Transverse colon (tissue), 4 donors: ENCODE measurements around the gene PXN. TPM values are rescaled to one million over a fixed set of nuclear protein-coding genes. Genes with fewer than 3 reads are reported as not detected.

ENCODE experiments used
- DNase-seq: peaks from one replicate; pipeline ENCODE4 v3.0.0-alpha.2; 2019
- H3K27ac ChIP-seq, 4 donors: fragments of 200-600 bp; sonication (generic); 2 replicates each; pipeline ENCODE4 v1.5.1; 2016 to 2018; ENCODE audit warnings: inconsistent platforms in 4 of 4
- H3K27me3 ChIP-seq: fragments of 200-600 bp; sonication (generic); 2 replicates; pipeline ENCODE4 v1.5.1; 2017; ENCODE audit warnings: inconsistent platforms
- H3K36me3 ChIP-seq, 4 donors: fragments of 200-600 bp; sonication (generic); 2 replicates each; pipeline ENCODE4 v1.5.1; 2017 to 2019; ENCODE audit warnings: inconsistent platforms in 4 of 4
- H3K4me1 ChIP-seq, 4 donors: fragments of 200-600 bp; sonication (generic); 2 replicates each; pipeline ENCODE4 v1.5.1; 2017 to 2020; ENCODE audit warnings: inconsistent platforms in 4 of 4
- H3K4me3 ChIP-seq, 4 donors: fragments of 200-600 bp; sonication (generic); 1 replicate in 1 of 4; 2 replicates in 3 of 4; pipeline versions ENCODE4 v1.5.1 to v1.6.1; 2017 to 2019; ENCODE audit warnings: inconsistent platforms in 4 of 4
- H3K9me3 ChIP-seq, 2 donors: fragments of 200-600 bp; sonication (generic); 2 replicates each; pipeline ENCODE4 v1.5.1; 2017 to 2019; ENCODE audit warnings: inconsistent platforms in 2 of 2
- EP300 ChIP-seq: sonication (generic); formaldehyde crosslinking; IDR thresholded peaks from one replicate; pipeline ENCODE4 v1.6.1; 2017; ENCODE audit warnings: antibody characterized with exemption, low read depth
- POLR2A ChIP-seq: fragments of 450-650 bp; IDR thresholded peaks from one replicate; pipeline ENCODE4 v1.6.1; 2016; ENCODE audit warnings: antibody characterized with exemption, mild to moderate bottlenecking, moderate library complexity
- POLR2AphosphoS5 ChIP-seq, 3 donors: sonication (generic); formaldehyde crosslinking; IDR thresholded peaks; one replicate each; pipeline ENCODE4 v1.6.1; 2016; ENCODE audit warnings: antibody characterized with exemption in 3 of 3
- WGBS, 2 donors: methylation state at CpG; one replicate each; pipeline ENCODE4 v1.1.5; 2018; ENCODE audit warnings: low coverage in 1 of 2; 5-methylcytosine and 5-hydroxymethylcytosine counted together
- in situ Hi-C, 4 donors: fragments of 200-750 bp; cut with MboI; loops; one replicate each; pipeline versions ENCODE4 v1.15.0 to v1.15.1; 2017; ENCODE audit warnings: low sequenced_read_pairs in 3 of 4, low pct_ligation_motif_present in 1 of 4, low pct_unique_long_range_greater_than_20kb in 1 of 4
- intact Hi-C: fragments of 100-400 bp; cut with DNase I; formaldehyde crosslinking; loops from one replicate; pipeline ENCODE4 v1.15.1; 2023; ENCODE audit warnings: low total_unique reads
- total RNA-seq, 4 donors: library from RNA; depleted of rRNA; stranded (reverse); fragments of >200 nt; gene quantifications; one replicate each; pipeline ENCODE4 v1.1.0, GENCODE V29; 2016
- TF ChIP-seq, protein P1 (sequence below), 5 experiments: fragments of 200-600 bp in 3 of 5; fragments of 450-650 bp in 2 of 5; sonication (generic) in 3 of 5; IDR thresholded peaks; 1 replicate in 2 of 5; 2 replicates in 3 of 5; pipeline ENCODE4 v1.5.1; 2016 to 2017; ENCODE audit warnings: antibody characterized with exemption in 5 of 5, inconsistent platforms in 3 of 5, mild to moderate bottlenecking in 2 of 5, moderate library complexity in 1 of 5

PXN gene
- 100 to 1,000 TPM; 101 to 328 (median 198) TPM for total RNA-seq

DNA sequence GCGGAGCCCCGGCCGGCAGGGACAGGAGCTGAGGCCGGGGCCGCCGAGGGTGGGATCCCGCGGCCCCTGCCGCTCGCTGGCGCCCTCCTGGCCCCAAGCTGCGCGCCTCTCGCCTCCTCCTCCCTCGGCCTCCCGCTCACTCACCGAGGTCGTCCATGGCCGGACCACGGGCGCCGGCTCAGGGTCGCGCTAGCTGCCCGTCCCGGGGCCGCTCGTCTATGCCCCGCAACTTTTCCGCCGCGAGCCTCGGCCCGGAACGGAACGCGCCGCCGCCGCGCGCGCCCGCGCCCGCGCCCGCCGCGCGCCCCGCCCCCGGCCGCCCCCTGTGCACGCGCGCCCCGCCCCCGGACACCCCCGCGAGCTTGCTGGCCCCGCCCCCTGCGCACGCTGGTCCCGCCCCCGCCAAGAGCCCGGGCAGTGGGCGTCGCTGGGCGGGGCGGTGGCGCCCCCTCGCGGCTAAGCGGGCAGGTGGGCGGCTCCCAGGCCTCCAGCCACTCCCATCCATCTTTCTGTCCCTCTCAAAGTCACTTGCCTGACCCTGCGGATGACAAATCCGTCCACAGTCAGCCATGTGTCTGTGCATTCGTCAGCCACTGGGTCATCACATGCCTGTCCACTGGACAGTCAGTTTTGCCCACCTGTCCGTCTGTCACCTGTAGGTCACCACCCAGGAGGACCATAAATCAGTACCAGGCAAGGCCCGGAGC, at the start of gene PXN:
Gene PXN (minus strand): TSS at position 258 of the 707 bp plus-strand sequence. CDS start 101 bp downstream, at position 157.
- Histone ChIP-seq H3K27me3 (no peaks in the 10 kb centered on the region), H3K9me3 (no peaks in the 10 kb centered on the region), H3K27ac (peak within 1 kb of the TSS; percentile 94 to 98 (median 94)), H3K4me1 (peaks cover 18 to 63% (median 42%) of the 10 kb centered on the region in 4 donors), H3K4me3 (peak within 1 kb of the TSS; percentile 95 to 99 (median 96)), H3K36me3 (no peaks in the 10 kb centered on the region)
- intact Hi-C loops (loop anchor here (2.0 kb wide), 1 partner anchor 37 kb away; no protein-coding TSS in a partner anchor), in situ Hi-C loops (loop anchor here in 1 of 4 donors (5.0 kb wide), 1 partner anchor 33 kb away; no protein-coding TSS in a partner anchor)
- TF ChIP-seq EP300 (no peak), POLR2AphosphoS5 (IDR thresholded peaks at IDR 0.05) (peak; percentile 68 to 77 (median 70)), POLR2A (peak; percentile 52)
- TF ChIP-seq, protein P1, sequence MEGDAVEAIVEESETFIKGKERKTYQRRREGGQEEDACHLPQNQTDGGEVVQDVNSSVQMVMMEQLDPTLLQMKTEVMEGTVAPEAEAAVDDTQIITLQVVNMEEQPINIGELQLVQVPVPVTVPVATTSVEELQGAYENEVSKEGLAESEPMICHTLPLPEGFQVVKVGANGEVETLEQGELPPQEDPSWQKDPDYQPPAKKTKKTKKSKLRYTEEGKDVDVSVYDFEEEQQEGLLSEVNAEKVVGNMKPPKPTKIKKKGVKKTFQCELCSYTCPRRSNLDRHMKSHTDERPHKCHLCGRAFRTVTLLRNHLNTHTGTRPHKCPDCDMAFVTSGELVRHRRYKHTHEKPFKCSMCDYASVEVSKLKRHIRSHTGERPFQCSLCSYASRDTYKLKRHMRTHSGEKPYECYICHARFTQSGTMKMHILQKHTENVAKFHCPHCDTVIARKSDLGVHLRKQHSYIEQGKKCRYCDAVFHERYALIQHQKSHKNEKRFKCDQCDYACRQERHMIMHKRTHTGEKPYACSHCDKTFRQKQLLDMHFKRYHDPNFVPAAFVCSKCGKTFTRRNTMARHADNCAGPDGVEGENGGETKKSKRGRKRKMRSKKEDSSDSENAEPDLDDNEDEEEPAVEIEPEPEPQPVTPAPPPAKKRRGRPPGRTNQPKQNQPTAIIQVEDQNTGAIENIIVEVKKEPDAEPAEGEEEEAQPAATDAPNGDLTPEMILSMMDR (IDR thresholded peaks at IDR 0.05): peak; percentile 63 to 88 (median 77)
- 2% methylated on average over 44 of the region's 81 CpGs; no CpG with 5 or more reads in 1 of the 2 donors for WGBS, 2 donors
- peak; percentile 93 for DNase-seq

DNA sequence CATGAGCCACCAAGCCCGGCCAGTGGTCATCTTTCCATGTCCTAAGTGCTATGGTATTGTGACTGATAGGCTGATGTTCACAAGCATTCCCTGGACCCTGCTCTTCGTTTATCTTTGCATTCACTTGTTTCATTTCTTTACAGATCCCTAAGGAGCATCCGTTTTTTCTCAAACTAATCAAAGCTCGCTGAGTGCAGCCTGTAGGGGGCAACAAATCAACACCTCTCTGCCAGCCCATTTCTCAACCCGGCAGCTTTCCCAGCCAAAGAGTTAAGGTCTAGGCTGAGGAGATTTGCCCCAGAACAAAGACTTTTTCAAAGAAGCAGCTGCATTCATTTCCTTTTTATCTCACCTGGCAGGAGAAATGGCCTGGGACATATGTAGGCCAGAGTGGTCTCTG, 48.7 kb upstream of the PXN start:
- Histone ChIP-seq H3K9me3 (no peaks in the 10 kb centered on the region), H3K27me3 (no peaks in the 10 kb centered on the region), H3K4me3 (no peak overlapping the region), H3K4me1 (peaks cover 0 to 10% (median 8%) of the 10 kb centered on the region in 4 donors), H3K36me3 (no peaks in the 10 kb centered on the region), H3K27ac (no peak overlapping the region)
- in situ Hi-C loops: no loop called here
- no peak for TF ChIP-seq POLR2A
- TF ChIP-seq POLR2AphosphoS5 (IDR thresholded peaks at IDR 0.05): no peak
- no peak for TF ChIP-seq EP300
- TF ChIP-seq, protein P1 (IDR thresholded peaks at IDR 0.05): no peak
- WGBS, 2 donors: 60 to 63% methylated on average over 5 of the region's 5 CpGs
- no peak for DNase-seq
- intact Hi-C loops: no loop called here

DNA sequence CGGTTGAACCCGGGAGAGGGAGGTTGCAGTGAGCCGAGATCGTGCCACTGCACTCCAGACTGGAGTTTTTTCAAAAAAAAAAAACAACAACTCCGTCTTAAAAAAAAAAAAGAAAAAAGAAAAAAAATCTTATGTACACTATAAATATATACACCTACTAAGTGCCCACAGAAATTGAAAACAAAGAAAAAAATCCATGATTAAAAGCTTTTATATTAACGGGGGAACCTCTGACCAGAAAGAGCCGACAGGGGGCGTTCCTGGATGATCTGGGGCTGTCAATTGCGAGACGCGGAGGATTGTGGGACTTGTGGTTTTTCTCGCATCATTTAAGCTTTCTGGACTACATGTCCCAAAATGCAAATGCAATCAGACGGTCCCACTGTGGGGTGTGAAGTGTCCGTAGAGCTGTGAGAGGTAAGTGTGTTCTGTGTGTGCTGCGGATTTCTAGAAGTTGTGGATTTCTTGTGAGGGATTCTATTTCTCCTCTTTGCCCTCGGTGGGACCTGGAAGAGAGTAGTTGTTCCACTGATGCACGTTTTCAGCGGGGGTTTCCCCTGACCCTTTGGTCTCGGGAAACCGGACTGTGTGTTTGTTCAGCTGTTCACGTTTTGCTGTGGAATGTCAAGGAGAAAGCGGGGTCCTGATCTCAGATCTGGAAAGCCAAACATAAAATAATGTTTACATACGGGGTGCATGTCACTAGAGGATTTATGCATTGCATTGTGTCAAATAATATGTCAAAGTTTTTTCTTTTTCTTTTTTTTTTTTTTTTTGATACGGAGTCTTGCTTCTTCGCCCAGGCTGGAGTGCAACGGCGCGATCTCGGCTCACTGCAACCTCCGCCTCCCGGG, 36.7 kb upstream of the PXN start, which contains the start of gene SIRT4:
Gene SIRT4 (plus strand): TSS at position 360 of the 854 bp plus-strand sequence. CDS start 1,241 bp downstream, outside the sequence.
- in situ Hi-C loops (no loop called here), intact Hi-C loops (no loop called here)
- peaks cover 4 to 6% (median 5%) of the 10 kb centered on the region in 4 donors for H3K4me1 ChIP-seq
- no peaks in the 10 kb centered on the region for H3K9me3 ChIP-seq
- H3K36me3 ChIP-seq: no peaks in the 10 kb centered on the region
- H3K4me3 ChIP-seq: peak within 1 kb of the TSS; percentile 53 to 74 (median 58)
- WGBS, 2 donors: 7 to 14% methylated on average over 23 to 31 of the region's 31 CpGs
- no peaks in the 10 kb centered on the region for H3K27me3 ChIP-seq
- H3K27ac ChIP-seq: peak within 1 kb of the TSS; percentile 77 to 88 (median 80)
- no peak for TF ChIP-seq POLR2A
- TF ChIP-seq, protein P1 (IDR thresholded peaks at IDR 0.05): peak; percentile 69 to 83 (median 72)
- no peak for TF ChIP-seq EP300
- peak; percentile 16 to 73 (median 33) for TF ChIP-seq POLR2AphosphoS5 (IDR thresholded peaks at IDR 0.05)
- DNase-seq: peak; percentile 91
